Ovary (tissue), 9 donors: ENCODE measurements around the gene FOXC2. TPM values are rescaled to one million over a fixed set of nuclear protein-coding genes. Genes with fewer than 3 reads are reported as not detected.

Source experiments
- DNase-seq, 5 donors: peaks; one replicate each; pipeline ENCODE4 v3.0.0-alpha.2; 2019 to 2020
- H3K27ac ChIP-seq, 2 donors: fragments of 200-600 bp; one replicate each; pipeline versions ENCODE4 v1.5.1 to v1.8.0; 2019 to 2022
- H3K27me3 ChIP-seq: fragments of 200-600 bp; one replicate; pipeline ENCODE4 v1.8.0; 2022
- H3K36me3 ChIP-seq: fragments of 200-600 bp; sonication (generic); one replicate; pipeline ENCODE4 v1.5.1; 2019
- H3K4me1 ChIP-seq: one replicate; pipeline ENCODE4 v1.8.1; 2013; ENCODE audit warnings: mild to moderate bottlenecking, moderate library complexity; ENCODE audit not compliant: insufficient read depth
- H3K4me3 ChIP-seq: fragments of 200-600 bp; sonication (generic); one replicate; pipeline ENCODE4 v1.5.1; 2017
- H3K9me3 ChIP-seq, 2 donors: fragments of 200-600 bp in 1 of 2; sonication (generic) in 1 of 2; one replicate each; pipeline versions ENCODE4 v1.5.1 to v1.8.1; 2013 to 2019; ENCODE audit warnings: mild to moderate bottlenecking in 1 of 2, moderate library complexity in 1 of 2
- EP300 ChIP-seq: sonication (generic); formaldehyde crosslinking; IDR thresholded peaks from one replicate; pipeline ENCODE4 v1.6.1; 2017; ENCODE audit warnings: antibody characterized with exemption
- POLR2A ChIP-seq: fragments of 450-650 bp; IDR thresholded peaks from one replicate; pipeline ENCODE4 v1.6.1; 2017; ENCODE audit warnings: antibody characterized with exemption, mild to moderate bottlenecking, moderate library complexity
- WGBS, 3 donors: extraction: QIAGEN DNeasy Blood & Tissue Kit in 1 of 3; methylation state at CpG; one replicate each; pipeline versions ENCODE4 v1.1.5 to v1.1.7; 2013 to 2017; 5-methylcytosine and 5-hydroxymethylcytosine counted together
- intact Hi-C, 4 donors: fragments of 100-400 bp; cut with DNase I; formaldehyde crosslinking; loops; one replicate each; pipeline versions ENCODE4 v1.11.0 to v1.15.1; 2022 to 2023
- polyA plus RNA-seq, 2 donors: library from polyadenylated mRNA; stranded (reverse); fragments of 200-250 nt in 1 of 2; fragments of 350-450 nt in 1 of 2; fragmentation: Illumina TruSeq in 1 of 2; extraction: RNeasy Lipid Tissue Mini Kit (QIAGEN cat#74804) in 1 of 2; gene quantifications; one replicate each; pipeline ENCODE4 v1.2.3, GENCODE V29; 2013 to 2014
- total RNA-seq, 7 donors: library from RNA; depleted of rRNA in 2 of 7; stranded (reverse); fragments of >200 nt in 2 of 7; fragmentation: NEBNext Ultra II Directional in 3 of 7; extraction: Animal tissue kit (Norgen Biotek cat#: 25700) in 3 of 7; gene quantifications; one replicate each; pipeline versions ENCODE4 v1.1.0 to v1.2.4, GENCODE V29; 2016 to 2023
- TF ChIP-seq, protein P1 (sequence below), 3 donors: fragments of 450-650 bp in 2 of 3; fragments of 200-600 bp in 1 of 3; IDR thresholded peaks; one replicate each; pipeline versions ENCODE4 v1.5.1 to v1.8.0; 2016 to 2022; ENCODE audit warnings: antibody characterized with exemption in 3 of 3, mild to moderate bottlenecking in 1 of 3
- donor health status: DM: no; HTN: no; CAD: no; lungs with moderate emphysema.
- donor health status: DM: no; HTN: no; CAD: no.
- donor health status: Bipolar disorder and iron deficiency.
- donor health status: DM: yes; HTN: yes; CAD: no.
- donor health status: DM: no; HTN: no; CAD: no.
- donor health status: DM: yes; HTN: yes; CAD: no.

Gene FOXC2
- total and polyA plus RNA-seq, 9 donors, result 0.10 to 2.5 (median 0.36) TPM

DNA sequence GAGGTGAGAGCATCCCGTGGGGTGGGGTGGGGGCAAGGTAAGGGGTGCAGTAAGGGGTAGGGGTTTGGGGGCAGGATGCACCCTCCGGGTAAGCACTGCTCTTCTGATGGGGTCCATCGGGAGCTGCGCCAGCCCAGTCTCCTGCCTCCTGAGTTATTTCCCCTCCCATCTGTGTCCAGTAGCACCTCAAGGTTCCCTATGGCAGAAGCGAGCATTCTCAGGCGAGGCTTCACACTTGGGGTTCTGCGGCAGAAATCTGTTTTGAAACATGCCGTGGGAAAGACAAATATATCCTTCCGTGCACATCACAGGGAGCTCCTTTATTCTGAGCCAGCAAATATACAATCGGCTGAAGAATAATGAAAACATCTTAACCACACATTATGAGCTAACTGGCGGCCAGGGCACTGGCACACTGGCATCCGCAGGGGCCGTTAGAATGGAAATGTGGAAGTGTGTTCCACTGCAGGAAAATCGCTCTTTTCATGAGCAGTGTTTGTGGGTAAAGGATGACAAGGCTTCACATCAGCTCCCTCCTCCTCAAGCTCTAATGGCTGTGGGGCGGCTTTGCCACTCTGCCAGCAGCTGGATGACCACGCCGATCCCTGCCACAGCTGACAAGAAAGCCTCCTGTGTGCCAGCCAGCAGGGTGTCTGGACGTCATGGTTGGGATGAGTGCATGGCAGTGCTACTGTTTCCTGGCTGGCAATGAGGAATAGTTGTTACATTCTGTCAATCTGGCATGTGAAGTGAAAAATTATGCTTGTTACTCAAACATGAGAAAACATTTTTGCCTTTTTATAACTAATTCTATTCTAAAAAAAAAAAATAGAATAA, 31.6 kb upstream of the FOXC2 start:
- no peaks in the 10 kb centered on the region for H3K9me3 ChIP-seq
- no peak for DNase-seq
- no peaks in the 10 kb centered on the region for H3K36me3 ChIP-seq
- 82 to 87% (median 84%) methylated on average over 18 of the region's 18 CpGs for WGBS, 3 donors
- H3K27ac ChIP-seq, result no peak overlapping the region
- H3K27me3 ChIP-seq, result no peaks in the 10 kb centered on the region
- peaks cover 5% of the 10 kb centered on the region for H3K4me1 ChIP-seq
- intact Hi-C loops, result no loop called here
- TF ChIP-seq POLR2A, result no peak
- no peak for TF ChIP-seq EP300
- TF ChIP-seq, protein P1, sequence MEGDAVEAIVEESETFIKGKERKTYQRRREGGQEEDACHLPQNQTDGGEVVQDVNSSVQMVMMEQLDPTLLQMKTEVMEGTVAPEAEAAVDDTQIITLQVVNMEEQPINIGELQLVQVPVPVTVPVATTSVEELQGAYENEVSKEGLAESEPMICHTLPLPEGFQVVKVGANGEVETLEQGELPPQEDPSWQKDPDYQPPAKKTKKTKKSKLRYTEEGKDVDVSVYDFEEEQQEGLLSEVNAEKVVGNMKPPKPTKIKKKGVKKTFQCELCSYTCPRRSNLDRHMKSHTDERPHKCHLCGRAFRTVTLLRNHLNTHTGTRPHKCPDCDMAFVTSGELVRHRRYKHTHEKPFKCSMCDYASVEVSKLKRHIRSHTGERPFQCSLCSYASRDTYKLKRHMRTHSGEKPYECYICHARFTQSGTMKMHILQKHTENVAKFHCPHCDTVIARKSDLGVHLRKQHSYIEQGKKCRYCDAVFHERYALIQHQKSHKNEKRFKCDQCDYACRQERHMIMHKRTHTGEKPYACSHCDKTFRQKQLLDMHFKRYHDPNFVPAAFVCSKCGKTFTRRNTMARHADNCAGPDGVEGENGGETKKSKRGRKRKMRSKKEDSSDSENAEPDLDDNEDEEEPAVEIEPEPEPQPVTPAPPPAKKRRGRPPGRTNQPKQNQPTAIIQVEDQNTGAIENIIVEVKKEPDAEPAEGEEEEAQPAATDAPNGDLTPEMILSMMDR (IDR thresholded peaks at IDR 0.05), result no peak
- H3K4me3 ChIP-seq, result no peak overlapping the region

DNA sequence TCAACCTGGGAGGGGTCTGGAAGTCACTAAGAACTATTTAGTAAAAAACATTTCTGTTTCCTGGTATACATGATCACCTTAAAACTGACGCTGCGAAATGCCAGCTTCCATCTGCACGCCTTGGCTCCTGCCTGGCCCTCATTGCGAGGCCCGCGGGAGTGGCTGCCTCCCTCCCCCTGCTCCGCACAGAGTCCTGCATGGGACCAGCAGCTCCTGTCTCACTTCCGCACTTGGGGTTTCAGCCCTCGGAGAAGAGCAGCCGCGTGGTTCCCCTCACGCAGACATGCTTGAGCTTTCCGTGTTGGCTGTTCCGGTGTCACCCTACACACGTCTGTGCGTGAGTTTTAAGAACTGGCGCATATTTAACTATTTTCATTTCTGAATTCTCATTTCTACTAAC, 30.0 kb upstream of the FOXC2 start:
- 93 to 94% (median 93%) methylated on average over 17 of the region's 17 CpGs for WGBS, 3 donors
- no peaks in the 10 kb centered on the region for H3K36me3 ChIP-seq
- TF ChIP-seq, protein P1 (IDR thresholded peaks at IDR 0.05), result no peak
- TF ChIP-seq POLR2A, result no peak
- TF ChIP-seq EP300, result no peak

DNA sequence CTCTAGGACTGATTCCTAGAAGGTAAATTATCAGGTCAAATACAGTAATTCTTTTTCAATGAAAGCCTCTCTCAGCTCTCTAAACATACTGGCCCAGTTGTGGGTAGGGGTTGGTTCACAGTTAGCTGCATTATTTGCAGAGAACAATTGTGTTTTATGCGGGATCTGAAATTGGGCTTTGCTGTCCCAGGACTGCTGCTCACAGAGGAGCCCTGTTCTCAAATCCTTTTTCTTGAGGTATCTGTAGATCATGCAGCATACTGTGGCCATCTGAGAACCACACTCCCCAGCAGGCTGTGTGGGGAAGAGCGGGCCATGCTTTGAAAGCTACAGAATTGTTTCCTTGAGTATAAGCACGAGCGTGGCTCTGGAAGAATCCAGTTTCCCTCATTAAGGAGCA, 29.1 kb upstream of the FOXC2 start:
- H3K4me3 ChIP-seq, result no peak overlapping the region
- H3K9me3 ChIP-seq, result no peaks in the 10 kb centered on the region
- H3K4me1 ChIP-seq, result no peaks in the 10 kb centered on the region
- H3K27me3 ChIP-seq, result no peaks in the 10 kb centered on the region
- WGBS, 3 donors, result 90 to 95% (median 95%) methylated on average over 4 of the region's 4 CpGs
- H3K36me3 ChIP-seq, result no peaks in the 10 kb centered on the region
- no peak overlapping the region for H3K27ac ChIP-seq
- intact Hi-C loops, result no loop called here
- TF ChIP-seq EP300, result no peak
- TF ChIP-seq, protein P1 (IDR thresholded peaks at IDR 0.05), result no peak
- TF ChIP-seq POLR2A, result no peak
- DNase-seq, result no peak

More for the DNA sequence above, 30.0 kb upstream of the FOXC2 start:
- Histone ChIP-seq H3K4me1 (no peaks in the 10 kb centered on the region), H3K4me3 (no peak overlapping the region), H3K27me3 (no peaks in the 10 kb centered on the region), H3K27ac (no peak overlapping the region), H3K9me3 (no peaks in the 10 kb centered on the region)
- no peak for DNase-seq
- intact Hi-C loops, result no loop called here

DNA sequence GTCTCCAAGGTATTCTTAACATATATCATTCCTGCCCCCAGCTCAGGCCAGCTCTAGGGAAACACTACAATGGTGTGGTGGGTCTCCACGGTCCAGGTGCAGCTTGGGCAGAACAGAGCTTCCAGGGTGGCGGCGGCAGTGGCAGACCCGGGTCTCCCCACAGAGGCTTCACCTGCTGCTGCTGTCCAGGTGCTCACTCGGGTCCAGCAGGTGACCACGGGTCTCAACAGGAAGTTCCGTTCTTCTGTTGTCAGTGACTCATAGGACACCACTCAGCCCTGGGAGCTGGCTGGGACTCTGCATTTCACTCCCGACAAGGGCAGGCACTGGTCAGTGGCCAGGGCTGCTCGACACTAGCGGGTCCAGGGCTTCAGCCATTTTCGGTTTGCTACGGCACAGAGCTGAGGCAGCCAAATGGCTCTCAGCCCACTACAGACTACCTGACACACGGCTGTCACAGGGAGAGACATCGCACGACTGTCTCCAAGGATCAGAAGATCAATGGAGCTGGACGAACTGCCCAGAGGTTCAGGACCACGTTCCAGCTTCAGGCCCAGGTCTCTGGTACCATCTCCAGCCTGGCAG, 28.3 kb upstream of the FOXC2 start:
- DNase-seq, result no peak
- TF ChIP-seq POLR2A (no peak), EP300 (no peak)
- TF ChIP-seq, protein P1 (IDR thresholded peaks at IDR 0.05), result no peak
- H3K27me3 ChIP-seq, result no peaks in the 10 kb centered on the region
- intact Hi-C loops, result no loop called here
- H3K4me1 ChIP-seq, result no peaks in the 10 kb centered on the region
- 88 to 92% (median 91%) methylated on average over 14 to 17 of the region's 17 CpGs for WGBS, 3 donors
- H3K36me3 ChIP-seq, result no peaks in the 10 kb centered on the region
- H3K9me3 ChIP-seq, result no peaks in the 10 kb centered on the region
- H3K27ac ChIP-seq, result no peak overlapping the region
- no peak overlapping the region for H3K4me3 ChIP-seq
